ENCODE data around the gene GPR21.

Gene GPR21

DNA sequence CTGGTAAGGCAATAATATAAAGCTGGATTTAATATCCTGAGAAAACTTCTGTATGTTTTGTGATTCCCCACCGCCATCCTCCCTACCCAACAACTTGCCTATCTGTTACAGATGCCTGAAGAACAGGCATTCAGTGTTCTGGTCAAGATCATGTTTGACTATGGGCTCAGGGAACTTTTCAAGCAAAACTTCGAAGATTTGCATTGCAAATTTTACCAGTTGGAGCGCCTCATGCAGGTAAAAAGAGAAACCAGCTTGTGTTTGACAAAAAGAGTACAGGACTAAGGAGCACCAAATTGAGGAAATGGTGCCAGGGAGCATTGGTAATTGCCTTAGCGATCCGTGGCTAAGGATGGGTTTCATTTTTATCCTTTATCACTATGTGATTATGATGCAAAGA is 40.0 kb downstream of the GPR21 start:
- in situ Hi-C loops (cut with MboI; ENCODE audit: low sequenced_read_pairs, unreplicated experiment) = no loop called here
- TF ChIP-seq CTCF (IDR thresholded peaks at IDR 0.05; ENCODE audit: borderline replicate concordance, control extremely low read depth, extremely low read depth, insufficient read depth, missing control alignments) = no peak
- no peak for DNase-seq (ENCODE audit: low spot score)

- in situ Hi-C loops (cut with MboI; ENCODE audit: low sequenced_read_pairs, unreplicated experiment) = no loop called here
- no peak for TF ChIP-seq CTCF (IDR thresholded peaks at IDR 0.05; ENCODE audit: borderline replicate concordance, control extremely low read depth, extremely low read depth, insufficient read depth, missing control alignments)
- no peak for DNase-seq (ENCODE audit: low spot score)
Observed at GRCh38 chr9:123073991-123074422, 40.5 kb downstream of the GPR21 start.

DNA sequence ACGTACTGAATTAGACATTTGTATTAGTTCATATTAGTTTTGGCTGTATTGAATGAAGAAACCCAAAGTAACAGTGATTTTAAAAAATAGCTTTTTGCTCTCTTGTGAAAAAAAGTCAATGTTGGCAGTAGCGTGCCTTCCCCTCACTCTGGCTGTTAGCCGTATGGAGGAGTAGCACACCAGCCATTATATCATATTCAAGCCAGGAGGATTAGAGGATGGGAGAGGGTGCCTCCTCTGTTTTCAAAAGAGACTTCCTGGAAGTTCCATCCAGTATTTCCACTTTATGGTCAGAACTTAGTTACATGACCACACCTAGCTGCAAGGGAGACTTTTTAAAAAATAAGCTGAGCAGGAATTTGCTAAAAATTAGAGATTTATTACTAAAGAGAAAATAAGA is 41.2 kb downstream of the GPR21 start:
- in situ Hi-C loops (cut with MboI; ENCODE audit: low sequenced_read_pairs, unreplicated experiment) = no loop called here
- no peak for DNase-seq (ENCODE audit: low spot score)

GRCh38 chr9:123080444-123080843 is 47.0 kb downstream of the GPR21 start:
- no peak for TF ChIP-seq CTCF (IDR thresholded peaks at IDR 0.05; ENCODE audit: borderline replicate concordance, control extremely low read depth, extremely low read depth, insufficient read depth, missing control alignments)
- in situ Hi-C loops (cut with MboI; ENCODE audit: low sequenced_read_pairs, unreplicated experiment) = loop anchor here (10.0 kb wide), 1 partner anchor 274 kb away; the partner anchor contains the start of gene CRB2
- DNase-seq (ENCODE audit: low spot score) = no peak

More for the DNA sequence above, 41.2 kb downstream of the GPR21 start:
- no peak for TF ChIP-seq CTCF (IDR thresholded peaks at IDR 0.05; ENCODE audit: borderline replicate concordance, control extremely low read depth, extremely low read depth, insufficient read depth, missing control alignments)

- in situ Hi-C loops (cut with MboI; ENCODE audit: low sequenced_read_pairs, unreplicated experiment) = loop anchor here (10.0 kb wide), 1 partner anchor 273 kb away; the partner anchor contains the start of gene CRB2
- no peak for DNase-seq (ENCODE audit: low spot score)
- peak; percentile 41 for TF ChIP-seq CTCF (IDR thresholded peaks at IDR 0.05; ENCODE audit: borderline replicate concordance, control extremely low read depth, extremely low read depth, insufficient read depth, missing control alignments)
Observed at GRCh38 chr9:123081824-123082223, 48.4 kb downstream of the GPR21 start.

DNA sequence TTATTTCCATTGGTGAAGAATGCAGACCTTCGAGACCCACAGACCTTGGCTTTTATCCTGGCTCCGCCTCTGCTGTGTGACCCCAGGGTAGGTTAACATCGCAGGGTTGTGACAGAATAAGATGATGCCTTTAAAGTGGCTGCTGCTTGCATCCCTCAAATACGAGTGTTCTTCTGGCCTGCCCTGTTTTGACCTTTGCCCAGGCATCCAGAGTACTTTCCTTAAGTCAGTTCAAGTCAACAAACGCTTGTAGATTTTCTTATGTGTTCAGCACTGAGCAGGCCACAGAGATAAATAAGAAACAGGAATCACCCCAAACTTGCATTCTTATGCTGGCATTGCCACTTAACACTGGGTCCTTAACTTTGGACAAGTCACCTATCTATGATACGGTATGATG is 50.2 kb downstream of the GPR21 start:
- no peak for TF ChIP-seq CTCF (IDR thresholded peaks at IDR 0.05; ENCODE audit: borderline replicate concordance, control extremely low read depth, extremely low read depth, insufficient read depth, missing control alignments)
- in situ Hi-C loops (cut with MboI; ENCODE audit: low sequenced_read_pairs, unreplicated experiment) = loop anchor here (10.0 kb wide), 1 partner anchor 271 kb away; the partner anchor contains the start of gene CRB2
- DNase-seq (ENCODE audit: low spot score) = no peak
